ENCODE results near the gene GPC2. TPM values are rescaled to one million over a fixed set of nuclear protein-coding genes. Genes with fewer than 3 reads are reported as not detected.
"Not testable (repeated sequence)": the region's sequence is repeated elsewhere in the genome, so short reads cannot be mapped to it uniquely, and the experiment has no call there.

GPC2 gene
- total RNA-seq, 2 experiments from 2014 or later: 8.1 to 8.2 TPM

DNA sequence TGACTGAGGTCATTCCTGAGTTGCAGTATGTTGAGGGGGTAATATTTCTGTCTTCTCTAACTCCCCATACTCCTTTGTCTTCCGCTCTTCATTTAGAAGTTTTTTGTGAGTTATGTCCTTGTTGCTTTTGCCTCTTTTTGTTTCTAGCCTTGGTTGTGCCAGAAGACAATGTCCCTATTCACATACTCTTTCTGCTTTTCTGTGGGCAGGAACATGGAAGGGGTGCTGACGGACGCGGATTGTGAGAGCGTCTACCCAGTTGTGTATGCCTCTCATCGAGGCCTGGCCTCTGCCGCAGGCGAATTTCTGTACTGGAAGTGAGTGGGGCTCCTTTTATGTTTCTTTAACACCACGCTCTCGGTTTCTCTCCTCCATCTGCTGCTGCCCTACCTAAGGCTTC lies 21.1 kb upstream of the GPC2 start:
- peaks cover 14% of the 10 kb centered on the region for H3K4me1 Mint-ChIP-seq (ENCODE audit: low read depth)
- ATAC-seq: no peak
- CTCF ChIA-PET: interaction anchor here (0.6 to 5.9 kb wide), 2 partner anchors 11 to 285 kb away, joined by 3 to 24 read pairs; no protein-coding TSS in a partner anchor
- no peaks in the 10 kb centered on the region for H3K9me3 Mint-ChIP-seq (ENCODE audit: insufficient read depth)
- peaks cover 5% of the 10 kb centered on the region for H3K36me3 Mint-ChIP-seq (ENCODE audit: low read depth)
- H3K27ac Mint-ChIP-seq: no peak overlapping the region
- POLR2A ChIA-PET: no interaction called here
- no peak for DNase-seq
- no peaks in the 10 kb centered on the region for H3K27me3 Mint-ChIP-seq (ENCODE audit: low read depth)
- no peak overlapping the region for H3K4me3 Mint-ChIP-seq

DNA sequence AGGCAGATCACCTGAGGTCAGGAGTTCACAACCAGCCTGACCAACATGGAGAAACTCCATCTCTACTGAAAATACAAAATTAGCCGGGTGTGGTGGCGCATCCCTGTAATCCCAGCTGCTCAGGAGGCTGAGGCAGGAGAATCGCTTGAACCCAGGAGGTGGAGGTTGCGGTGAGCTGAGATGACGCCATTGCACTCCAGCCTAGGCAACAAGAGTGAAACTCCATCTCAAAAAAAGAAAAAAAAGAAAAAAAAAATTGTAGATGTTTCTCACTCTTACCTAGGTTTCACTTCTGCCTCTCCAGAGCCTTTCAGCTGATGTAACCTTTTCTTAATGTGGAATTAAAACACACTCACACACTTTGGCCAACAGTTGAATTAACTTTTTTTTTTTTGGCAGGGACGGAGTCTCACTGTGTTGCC lies 18.7 kb upstream of the GPC2 start:
- ChIA-PET POLR2A (interaction anchor here (0.6 to 1.0 kb wide), 2 partner anchors 14 to 15 kb away, joined by 5 read pairs; no protein-coding TSS in a partner anchor), CTCF (interaction anchor here (1.1 to 5.9 kb wide), 2 partner anchors 10 to 13 kb away, joined by 5 to 24 read pairs; no protein-coding TSS in a partner anchor)
- H3K4me3 Mint-ChIP-seq; H3K36me3 Mint-ChIP-seq (ENCODE audit: low read depth); H3K27ac Mint-ChIP-seq; H3K9me3 Mint-ChIP-seq (ENCODE audit: insufficient read depth); ATAC-seq; H3K27me3 Mint-ChIP-seq (ENCODE audit: low read depth); DNase-seq: not testable (repeated sequence)
- peaks cover 28% of the 10 kb centered on the region for H3K4me1 Mint-ChIP-seq (ENCODE audit: low read depth)

DNA sequence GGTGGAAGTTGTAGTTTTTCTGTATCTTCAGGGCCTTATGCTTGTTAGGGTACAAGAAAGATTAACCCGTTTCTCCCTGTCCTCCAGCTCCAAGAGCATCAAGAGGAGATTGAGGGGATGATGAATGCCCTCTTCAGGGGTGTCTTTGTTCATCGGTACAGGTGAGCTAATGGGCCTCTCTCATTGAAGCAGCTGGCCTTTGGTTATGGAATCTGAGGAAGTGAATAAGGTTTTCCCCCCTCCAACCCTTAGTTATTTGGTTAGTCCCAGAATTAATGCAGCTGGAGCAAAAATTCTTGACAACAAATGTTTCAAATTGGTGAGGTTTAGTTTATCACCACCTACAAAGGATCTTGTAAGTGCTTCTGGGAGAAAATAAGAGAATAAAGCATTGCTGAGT lies 18.0 kb upstream of the GPC2 start:
- H3K27me3 Mint-ChIP-seq (ENCODE audit: low read depth): no peaks in the 10 kb centered on the region
- ATAC-seq (no peak), DNase-seq (no peak)
- H3K27ac Mint-ChIP-seq: no peak overlapping the region
- H3K4me1 Mint-ChIP-seq (ENCODE audit: low read depth): peaks cover 33% of the 10 kb centered on the region
- H3K4me3 Mint-ChIP-seq: no peak overlapping the region
- ChIA-PET POLR2A (interaction anchor here (0.6 to 1.0 kb wide), 2 partner anchors 13 to 14 kb away, joined by 5 read pairs; no protein-coding TSS in a partner anchor), CTCF (interaction anchor here (0.8 to 1.7 kb wide), 5 partner anchors 9 to 62 kb away, joined by 3 to 6 read pairs (median 4); no protein-coding TSS in a partner anchor)
- H3K9me3 Mint-ChIP-seq (ENCODE audit: insufficient read depth): no peaks in the 10 kb centered on the region
- H3K36me3 Mint-ChIP-seq (ENCODE audit: low read depth): peaks cover 3% of the 10 kb centered on the region

DNA sequence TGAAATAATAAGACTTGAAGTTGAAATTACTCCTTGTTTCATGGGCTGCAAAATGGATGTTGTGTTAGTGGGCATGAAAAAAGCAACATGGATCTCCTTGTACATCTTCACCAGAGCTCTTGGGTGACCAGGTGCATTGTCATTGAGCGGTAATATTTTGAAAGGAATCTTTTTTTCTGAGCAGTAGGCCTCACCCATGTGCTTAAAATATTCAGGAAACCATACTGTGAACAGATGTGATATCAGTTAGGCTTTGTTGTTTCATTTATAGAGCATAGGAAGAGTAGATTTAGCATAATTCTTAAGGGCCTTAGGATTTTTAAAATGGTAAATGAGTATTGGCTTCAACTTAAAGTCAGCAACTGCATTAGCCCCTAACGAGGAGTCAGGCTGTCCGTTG lies 15.8 kb upstream of the GPC2 start:
- Mint-ChIP-seq H3K27me3 (ENCODE audit: low read depth) (no peaks in the 10 kb centered on the region), H3K27ac (no peak overlapping the region), H3K4me3 (no peak overlapping the region), H3K9me3 (ENCODE audit: insufficient read depth) (no peaks in the 10 kb centered on the region), H3K36me3 (ENCODE audit: low read depth) (peaks cover 6% of the 10 kb centered on the region), H3K4me1 (ENCODE audit: low read depth) (peaks cover 37% of the 10 kb centered on the region)
- ATAC-seq (no peak), DNase-seq (no peak)
- CTCF ChIA-PET: interaction anchor here (0.9 to 1.5 kb wide), 5 partner anchors 9 to 62 kb away, joined by 3 to 6 read pairs (median 3); no protein-coding TSS in a partner anchor
- POLR2A ChIA-PET: interaction anchor here (1.4 kb wide), 1 partner anchor 17 kb away, joined by 3 read pairs; no protein-coding TSS in a partner anchor

DNA sequence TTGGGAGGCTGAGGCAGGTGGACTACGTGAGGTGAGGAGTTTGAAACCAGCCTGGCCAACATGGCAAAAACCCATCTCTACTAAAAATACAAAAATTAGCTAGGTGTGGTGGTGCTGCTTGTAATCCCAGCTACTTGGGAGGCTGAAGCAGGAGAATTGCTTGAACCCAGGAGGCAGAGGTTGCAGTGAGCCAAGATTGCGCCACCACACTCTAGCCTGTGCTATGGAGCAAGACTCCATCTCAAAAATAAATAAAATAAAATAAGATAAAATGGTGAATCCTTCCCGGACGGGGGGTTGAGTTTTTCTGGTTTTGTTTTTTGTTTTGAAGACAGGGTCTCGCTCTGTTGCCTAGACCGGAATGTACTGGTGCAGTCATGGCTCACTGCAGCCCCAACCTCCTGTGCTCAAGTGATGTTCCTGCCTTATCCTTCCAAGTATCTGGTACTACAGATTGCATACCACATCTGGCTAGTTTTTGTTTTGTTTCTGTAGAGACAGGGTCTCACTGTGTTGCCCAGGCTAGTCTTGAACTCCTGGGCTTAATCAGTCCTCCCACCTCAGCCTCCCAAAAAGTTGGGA lies 15.2 kb upstream of the GPC2 start:
- H3K4me3 Mint-ChIP-seq; H3K36me3 Mint-ChIP-seq (ENCODE audit: low read depth); H3K27ac Mint-ChIP-seq; DNase-seq; H3K27me3 Mint-ChIP-seq (ENCODE audit: low read depth); H3K9me3 Mint-ChIP-seq (ENCODE audit: insufficient read depth); ATAC-seq: not testable (repeated sequence)
- H3K4me1 Mint-ChIP-seq (ENCODE audit: low read depth): peaks cover 37% of the 10 kb centered on the region
- POLR2A ChIA-PET: interaction anchor here (1.4 kb wide), 1 partner anchor 18 kb away, joined by 3 read pairs; no protein-coding TSS in a partner anchor
- CTCF ChIA-PET: interaction anchor here (0.7 to 1.5 kb wide), 4 partner anchors 10 to 62 kb away, joined by 3 to 6 read pairs (median 3); no protein-coding TSS in a partner anchor

DNA sequence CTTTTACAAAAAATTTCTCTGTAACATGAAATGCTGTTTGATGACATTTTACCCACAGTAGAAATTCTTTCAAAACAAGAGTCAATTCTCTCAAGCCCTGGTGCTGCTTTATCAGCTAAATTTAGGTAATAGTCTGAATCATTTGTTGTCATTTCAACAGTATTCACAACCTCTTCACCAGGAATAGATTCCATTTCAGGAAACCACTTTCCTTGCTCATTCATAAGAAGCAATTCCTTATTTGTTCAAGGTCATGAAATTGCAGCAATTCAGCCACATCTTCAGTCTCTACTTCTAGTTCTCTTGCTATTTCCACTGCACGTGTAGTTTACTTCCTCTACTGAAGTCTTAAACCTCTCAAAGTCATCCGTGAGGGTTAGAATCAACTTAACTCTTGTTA lies 14.6 kb upstream of the GPC2 start:
- ATAC-seq (no peak), DNase-seq (no peak)
- ChIA-PET POLR2A (no interaction called here), CTCF (interaction anchor here (1.3 to 1.5 kb wide), 2 partner anchors 10 to 26 kb away, joined by 3 to 6 read pairs; no protein-coding TSS in a partner anchor)
- H3K4me1 Mint-ChIP-seq (ENCODE audit: low read depth): peaks cover 37% of the 10 kb centered on the region
- H3K27ac Mint-ChIP-seq: no peak overlapping the region
- no peak overlapping the region for H3K4me3 Mint-ChIP-seq
- H3K9me3 Mint-ChIP-seq (ENCODE audit: insufficient read depth): no peaks in the 10 kb centered on the region
- peaks cover 6% of the 10 kb centered on the region for H3K36me3 Mint-ChIP-seq (ENCODE audit: low read depth)
- H3K27me3 Mint-ChIP-seq (ENCODE audit: low read depth): no peaks in the 10 kb centered on the region

DNA sequence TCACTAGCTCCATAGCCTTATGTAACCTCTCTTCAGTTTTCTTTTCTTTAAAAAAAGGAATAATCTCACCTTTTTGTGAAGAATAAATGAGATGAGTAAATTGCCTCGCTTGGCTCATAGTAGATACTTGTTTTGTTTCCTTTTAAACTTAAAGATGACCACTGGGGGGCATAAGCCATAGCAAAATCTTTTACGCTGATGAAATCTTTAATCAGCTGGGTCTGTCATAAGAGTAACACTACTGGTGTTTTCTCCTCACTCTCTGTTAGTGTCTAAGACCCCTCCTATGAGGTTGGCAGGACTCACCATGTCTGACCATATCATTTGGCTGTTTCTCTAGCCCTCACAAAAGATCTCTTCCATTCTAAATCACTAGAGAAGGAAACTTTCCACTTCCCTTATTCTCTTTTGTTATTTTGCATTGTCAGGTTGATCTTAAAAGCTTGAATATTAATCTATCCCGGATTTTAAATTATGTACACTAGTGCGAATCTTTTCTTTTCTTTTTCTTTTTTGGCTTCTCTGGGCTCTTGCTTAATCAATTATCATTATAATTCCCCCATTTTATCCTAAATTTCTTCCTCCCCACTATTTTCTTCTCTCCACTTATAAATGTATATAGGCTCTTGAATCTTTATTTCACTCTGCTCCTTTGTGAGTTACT lies 13.0 kb upstream of the GPC2 start:
- no peak overlapping the region for H3K4me3 Mint-ChIP-seq
- no peaks in the 10 kb centered on the region for H3K27me3 Mint-ChIP-seq (ENCODE audit: low read depth)
- H3K9me3 Mint-ChIP-seq (ENCODE audit: insufficient read depth): no peaks in the 10 kb centered on the region
- ChIA-PET CTCF (interaction anchor here (0.7 to 3.9 kb wide), 25 partner anchors 9 to 366 kb away, joined by 3 to 102 read pairs (median 5); partner anchors contain the start of genes GAL3ST4, GPC2, LAMTOR4 and MEPCE), POLR2A (interaction anchor here (0.6 to 2.2 kb wide), 5 partner anchors 19 to 43 kb away, joined by 3 to 14 read pairs (median 5); partner anchors contain the start of gene PVRIG)
- DNase-seq: no peak
- H3K27ac Mint-ChIP-seq: peak overlapping the region; percentile 75
- peak; percentile 81 for ATAC-seq
- peaks cover 4% of the 10 kb centered on the region for H3K36me3 Mint-ChIP-seq (ENCODE audit: low read depth)
- H3K4me1 Mint-ChIP-seq (ENCODE audit: low read depth): peaks cover 31% of the 10 kb centered on the region

DNA sequence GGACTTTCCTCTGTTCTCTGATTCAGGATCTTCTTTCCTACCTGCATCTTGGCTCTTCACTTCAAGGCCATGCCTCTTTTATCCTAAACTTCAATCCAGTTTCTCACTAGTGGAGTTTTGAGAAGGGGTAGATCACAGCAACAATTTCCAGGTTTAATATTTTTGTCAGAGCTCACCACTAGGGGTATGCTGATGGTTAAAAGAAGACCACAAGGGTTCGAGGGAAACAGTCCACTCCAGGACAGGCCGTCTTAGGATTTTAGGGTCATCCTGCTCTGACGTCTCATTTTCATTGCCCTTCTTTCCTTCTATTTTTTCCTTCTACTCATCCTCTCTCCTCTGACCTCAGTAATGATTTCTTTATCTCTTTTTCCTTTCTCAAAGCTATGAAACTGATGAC lies 11.9 kb upstream of the GPC2 start:
- Mint-ChIP-seq H3K4me3 (no peak overlapping the region), H3K27me3 (ENCODE audit: low read depth) (no peaks in the 10 kb centered on the region)

DNA sequence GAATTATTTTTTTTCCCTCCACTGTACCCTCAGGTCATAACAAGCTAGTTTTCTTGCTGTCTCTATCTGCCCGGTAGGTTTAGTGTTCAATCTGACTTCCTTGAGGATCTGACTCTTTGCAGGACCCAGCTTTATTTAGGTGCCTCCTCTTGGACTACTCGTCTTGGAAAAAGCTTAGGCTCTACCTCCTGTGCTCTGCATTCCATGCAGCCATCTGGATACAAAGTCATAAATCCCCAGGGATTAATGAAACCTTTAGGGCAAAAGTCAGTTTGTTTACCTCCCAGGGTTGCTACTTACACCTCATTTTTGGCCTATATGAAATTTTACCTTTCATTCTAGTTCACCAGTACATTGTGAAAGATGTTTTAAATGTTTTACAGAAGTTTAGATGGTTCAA lies 8.5 kb upstream of the GPC2 start:
- ATAC-seq (no peak), DNase-seq (no peak)
- Mint-ChIP-seq H3K27ac (no peak overlapping the region), H3K36me3 (ENCODE audit: low read depth) (peaks cover 2% of the 10 kb centered on the region), H3K4me3 (no peak overlapping the region), H3K9me3 (ENCODE audit: insufficient read depth) (no peaks in the 10 kb centered on the region), H3K4me1 (ENCODE audit: low read depth) (peaks cover 41% of the 10 kb centered on the region), H3K27me3 (ENCODE audit: low read depth) (no peaks in the 10 kb centered on the region)
- CTCF ChIA-PET: interaction anchor here (1.0 to 2.0 kb wide), 5 partner anchors 9 to 222 kb away, joined by 3 to 9 read pairs (median 5); no protein-coding TSS in a partner anchor
- POLR2A ChIA-PET: interaction anchor here (1.0 kb wide), 2 partner anchors 34 to 221 kb away, joined by 3 read pairs; partner anchors contain the start of gene PVRIG

More for the DNA sequence above, 11.9 kb upstream of the GPC2 start:
- Mint-ChIP-seq H3K27ac (peak overlapping the region; percentile 32), H3K4me1 (ENCODE audit: low read depth) (peaks cover 29% of the 10 kb centered on the region), H3K9me3 (ENCODE audit: insufficient read depth) (no peaks in the 10 kb centered on the region), H3K36me3 (ENCODE audit: low read depth) (peaks cover 4% of the 10 kb centered on the region)
- DNase-seq (no peak), ATAC-seq (no peak)
- CTCF ChIA-PET: interaction anchor here (1.7 to 3.9 kb wide), 5 partner anchors 10 to 57 kb away, joined by 4 to 102 read pairs (median 52); partner anchors contain the start of genes GPC2, PVRIG and STAG3
- POLR2A ChIA-PET: interaction anchor here (1.2 to 2.2 kb wide), 2 partner anchors 20 to 32 kb away, joined by 3 to 14 read pairs; no protein-coding TSS in a partner anchor

DNA sequence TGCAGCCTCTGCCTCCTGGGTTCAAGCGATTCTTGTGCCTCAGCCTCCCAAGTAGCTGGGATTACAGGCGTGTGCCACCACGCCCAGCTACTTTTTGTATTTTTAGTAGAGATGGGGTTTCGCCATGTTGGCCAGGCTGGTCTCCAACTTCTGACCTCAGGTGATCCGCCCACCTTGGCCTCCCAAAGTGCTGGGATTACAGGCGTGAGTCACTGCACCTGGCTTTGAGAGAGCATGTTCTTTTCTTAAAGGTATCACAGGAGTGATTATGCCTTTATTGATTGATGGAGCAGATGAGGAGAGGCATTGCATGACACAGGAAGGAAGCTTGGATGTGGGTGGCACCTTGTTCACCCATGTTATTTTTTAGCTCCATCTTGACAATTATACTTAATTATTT lies 5.9 kb upstream of the GPC2 start:
- not testable (repeated sequence) for H3K27me3 Mint-ChIP-seq (ENCODE audit: low read depth); H3K9me3 Mint-ChIP-seq (ENCODE audit: insufficient read depth); H3K27ac Mint-ChIP-seq; H3K4me3 Mint-ChIP-seq; H3K36me3 Mint-ChIP-seq (ENCODE audit: low read depth); DNase-seq; ATAC-seq
- ChIA-PET POLR2A (interaction anchor here (1.9 kb wide), 1 partner anchor 39 kb away, joined by 4 read pairs; no protein-coding TSS in a partner anchor), CTCF (interaction anchor here (2.5 kb wide), 2 partner anchors 34 to 50 kb away, joined by 14 to 15 read pairs; no protein-coding TSS in a partner anchor)
- H3K4me1 Mint-ChIP-seq (ENCODE audit: low read depth): peaks cover 44% of the 10 kb centered on the region

DNA sequence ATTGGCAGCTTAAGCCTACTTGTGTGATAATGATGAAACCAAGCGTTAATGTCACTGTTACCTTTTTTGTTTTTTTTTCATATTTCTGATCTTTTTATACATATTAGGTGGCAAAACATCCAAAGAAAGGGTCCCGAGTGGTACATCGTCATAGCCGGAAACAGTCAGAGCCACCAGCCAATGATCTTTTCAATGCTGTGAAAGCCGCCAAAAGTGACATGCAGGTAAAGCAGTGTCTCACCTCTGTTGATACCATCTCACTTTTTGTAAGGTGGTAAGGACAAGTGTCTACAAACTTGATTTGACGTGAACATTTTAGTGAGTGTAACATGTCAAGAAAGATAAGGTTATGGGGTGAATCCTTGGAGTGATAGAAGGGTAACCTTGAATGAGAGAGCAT lies 5.4 kb upstream of the GPC2 start:
- ChIA-PET POLR2A (interaction anchor here (1.8 to 1.9 kb wide), 2 partner anchors 11 to 39 kb away, joined by 4 to 6 read pairs; no protein-coding TSS in a partner anchor), CTCF (interaction anchor here (0.7 to 5.8 kb wide), 5 partner anchors 7 to 50 kb away, joined by 3 to 51 read pairs (median 14); no protein-coding TSS in a partner anchor)
- H3K9me3 Mint-ChIP-seq (ENCODE audit: insufficient read depth); H3K36me3 Mint-ChIP-seq (ENCODE audit: low read depth); H3K27me3 Mint-ChIP-seq (ENCODE audit: low read depth); H3K4me3 Mint-ChIP-seq; ATAC-seq; DNase-seq: not testable (repeated sequence)
- peaks cover 48% of the 10 kb centered on the region for H3K4me1 Mint-ChIP-seq (ENCODE audit: low read depth)
- H3K27ac Mint-ChIP-seq: peak overlapping the region; percentile 60

All from activated CD8-positive, alpha-beta T cell treated with anti-CD3 and anti-CD28 coated beads, Interleukin-2, amount 10 ng/mL, durations not matched to agents 7 days and 5 days (primary cell).